GM21526 (cell line): ENCODE data around the gene ADGRD1.

Experiments used
- ATAC-seq: cut with Tn5 transposase; IDR thresholded peaks from one replicate; pipeline ENCODE4 v1.9.1; 2021; ENCODE audit warnings: moderate library complexity; ENCODE audit not compliant: unreplicated experiment, low FRiP score

The ADGRD1 gene

DNA sequence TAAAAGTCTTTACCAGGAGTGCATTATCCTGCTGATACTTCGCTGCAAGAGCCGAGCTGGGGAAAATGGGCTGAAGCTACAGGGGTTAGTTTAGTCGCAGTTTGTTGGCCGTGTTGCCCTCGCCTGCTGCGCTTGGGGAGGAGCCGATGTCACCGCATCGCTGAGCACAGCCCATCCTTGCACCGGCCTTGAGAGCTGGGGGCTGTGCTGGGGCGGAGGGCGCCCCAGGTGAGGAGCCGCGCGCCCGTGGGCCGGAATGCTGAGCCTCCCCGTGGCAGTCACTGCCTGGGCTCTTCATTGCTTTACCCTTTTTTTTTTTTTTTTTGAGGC lies 50.0 kb downstream of the ADGRD1 start:
- ATAC-seq = no peak

- ATAC-seq = no peak
These were observed 50.5 kb downstream of the ADGRD1 start for GRCh38 chr12:131004166-131004565.

DNA sequence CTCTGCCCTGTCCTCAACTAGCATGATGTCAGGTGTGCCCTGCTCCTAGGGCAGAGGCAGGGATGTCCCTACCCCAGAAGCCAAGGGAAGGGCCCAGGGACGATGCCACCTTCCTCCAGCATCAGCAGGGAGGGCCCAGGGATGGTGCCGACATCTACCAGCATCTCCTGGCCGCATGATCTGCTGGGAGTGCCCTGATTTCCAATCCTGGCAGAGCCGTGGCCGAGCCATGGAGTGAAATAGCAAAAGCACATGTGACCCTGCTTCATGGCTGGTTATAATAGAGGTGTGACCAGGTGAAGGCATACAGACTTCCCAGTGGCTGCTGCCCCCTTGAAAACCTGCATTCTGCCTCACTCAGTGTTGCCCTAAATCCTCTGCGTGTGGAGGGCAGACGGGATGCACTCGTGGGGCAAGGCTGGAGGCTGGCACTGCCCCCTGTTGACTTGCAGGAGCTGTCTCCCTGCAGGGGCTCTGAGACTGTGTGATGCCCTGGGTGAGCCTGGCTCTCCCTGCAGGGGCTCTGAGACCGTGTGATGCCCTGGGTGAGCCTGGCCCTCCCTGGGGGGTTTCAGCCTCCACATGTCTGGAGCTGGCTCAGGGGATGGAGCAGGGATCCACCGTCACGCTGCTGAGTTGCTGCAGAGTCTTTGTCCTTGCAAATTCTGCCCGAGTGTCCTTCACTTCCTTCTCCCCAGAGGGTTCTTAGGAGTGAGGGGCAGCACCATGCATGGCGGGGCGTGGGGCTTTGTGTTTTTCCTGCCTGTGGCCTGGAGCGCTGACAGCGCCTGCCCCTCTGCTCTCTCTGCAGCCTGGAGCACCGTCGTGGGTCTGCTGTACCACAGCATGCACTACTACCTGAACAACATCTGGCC lies 51.7 kb downstream of the ADGRD1 start:
- no peak for ATAC-seq

DNA sequence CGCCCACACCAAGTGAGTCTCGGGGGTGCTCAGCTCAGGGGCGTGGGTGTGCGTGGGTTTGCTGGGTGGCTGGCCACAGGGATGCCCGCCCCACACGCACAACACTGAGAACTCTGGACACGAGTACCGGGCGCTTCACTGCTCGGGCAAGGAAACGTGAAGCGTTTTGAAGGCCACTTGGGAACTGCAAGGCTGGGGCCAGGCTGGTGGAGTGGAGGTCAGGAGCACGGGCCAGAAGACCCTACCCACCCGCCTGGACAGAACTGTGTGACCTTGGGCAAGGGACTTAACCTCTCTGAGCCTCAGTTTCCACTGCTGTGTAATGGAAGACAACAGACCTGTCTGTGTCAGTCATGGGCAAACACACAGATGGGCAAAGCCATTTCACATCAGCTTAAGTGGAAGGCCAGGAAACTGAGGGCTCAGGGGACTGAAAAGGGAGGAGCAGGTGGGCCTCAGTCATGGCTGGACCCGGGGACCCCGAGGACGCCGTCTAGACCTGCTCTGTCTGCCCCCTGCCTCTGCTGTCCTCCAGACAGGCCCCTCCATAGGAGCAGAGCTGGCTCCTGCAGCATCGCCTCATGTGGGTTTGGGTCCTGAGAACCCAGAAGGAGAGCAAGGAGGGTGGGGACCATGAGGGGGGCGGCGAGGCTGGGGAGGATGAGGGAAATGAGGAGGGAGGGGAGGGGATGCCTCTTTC lies 52.5 kb downstream of the ADGRD1 start:
- no peak for ATAC-seq

DNA sequence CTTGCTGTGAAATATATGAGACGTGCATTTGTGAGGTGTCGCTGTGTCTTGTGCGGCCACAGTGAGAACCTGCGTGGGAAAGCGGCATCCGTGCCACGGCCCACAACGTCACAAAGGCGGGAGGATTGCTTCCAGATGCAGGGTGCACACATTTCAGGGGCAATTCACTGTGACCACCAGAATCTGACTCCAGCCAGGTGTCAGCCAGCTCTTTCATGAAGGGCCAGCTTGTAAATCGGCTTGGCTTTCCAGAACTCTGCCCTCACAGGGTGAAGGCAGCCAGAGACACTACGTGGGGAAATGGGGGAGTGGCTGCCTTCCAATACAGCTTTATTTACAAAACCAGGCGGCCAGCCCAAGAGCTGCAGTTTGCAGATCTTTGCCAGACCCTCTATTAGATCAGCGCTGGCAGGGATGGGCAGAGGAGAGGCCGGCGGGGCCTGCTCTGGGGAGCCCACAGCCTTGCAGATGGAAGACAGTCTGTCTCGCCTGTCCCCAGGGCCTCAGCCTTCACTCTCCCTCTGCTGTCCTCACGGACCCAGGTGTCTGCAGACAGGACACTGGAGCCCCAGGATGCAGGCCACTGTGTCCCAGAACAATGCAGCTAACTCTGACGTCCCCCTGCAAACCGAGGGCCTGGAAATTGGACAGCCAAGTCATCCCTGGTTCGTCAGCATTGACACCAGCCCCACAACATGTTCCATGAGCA lies 53.5 kb downstream of the ADGRD1 start:
- no peak for ATAC-seq

GRCh38 chr12:131007740-131008117 lies 54.0 kb downstream of the ADGRD1 start:
- no peak for ATAC-seq

DNA sequence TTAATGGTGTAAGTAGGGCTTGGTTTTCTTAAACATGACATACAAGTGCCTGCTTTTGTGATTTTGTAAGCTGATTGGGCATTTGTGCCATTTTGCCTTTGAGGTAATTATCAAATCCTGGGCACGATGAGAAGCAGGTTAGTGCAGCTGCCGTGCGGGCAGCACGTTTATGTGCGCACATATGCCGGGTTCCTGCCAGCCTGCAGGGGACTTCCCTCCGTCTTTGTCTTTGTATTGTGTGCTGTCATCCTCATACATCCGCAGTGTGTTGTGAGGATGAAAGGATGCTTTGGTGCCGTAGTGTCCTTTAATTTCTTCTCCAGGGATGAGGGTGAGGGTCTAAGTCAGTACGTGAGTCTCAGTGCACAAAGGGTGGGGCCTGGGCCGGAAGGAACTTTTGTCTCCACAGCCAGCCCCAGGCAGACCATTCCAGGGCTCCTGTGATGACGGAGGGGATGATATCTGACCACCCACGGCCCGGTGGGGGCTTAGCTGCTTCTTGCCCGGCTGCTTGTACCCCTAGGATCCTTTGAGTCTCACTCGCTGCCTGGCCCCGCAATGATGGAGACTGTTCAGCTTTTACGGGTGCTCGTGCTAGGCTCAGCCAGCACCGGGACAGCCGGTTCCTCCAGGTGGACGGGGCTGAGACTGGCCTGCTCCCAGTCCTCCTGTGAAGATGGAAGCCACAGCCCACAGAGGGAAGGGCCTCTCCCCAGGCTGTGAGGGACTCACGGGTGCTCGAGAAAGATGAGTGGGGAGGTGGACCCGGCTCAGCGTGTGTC lies 54.6 kb downstream of the ADGRD1 start:
- ATAC-seq = no peak

DNA sequence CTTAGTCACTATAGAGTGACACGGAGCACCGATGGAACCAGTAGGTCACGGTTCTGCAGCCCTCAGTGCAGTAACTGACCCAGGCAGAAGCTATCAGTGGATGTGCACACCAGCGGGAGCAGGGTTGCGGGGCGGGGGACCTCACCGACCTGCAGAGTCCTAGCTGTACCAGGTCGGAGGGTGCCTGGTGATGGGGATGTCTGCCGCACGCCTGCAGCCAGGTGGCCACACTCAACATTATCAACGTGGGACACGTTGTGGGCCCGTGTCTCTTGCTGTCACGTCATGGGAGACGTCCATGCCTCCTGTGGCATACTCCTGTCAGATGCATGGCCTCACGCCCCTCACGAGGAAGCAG lies 55.2 kb downstream of the ADGRD1 start:
- no peak for ATAC-seq

- ATAC-seq = no peak
These were observed 56.1 kb downstream of the ADGRD1 start for GRCh38 chr12:131009595-131010395.

- no peak for ATAC-seq
These were observed 56.9 kb downstream of the ADGRD1 start for GRCh38 chr12:131010396-131011131.

- no peak for ATAC-seq
These were observed 57.7 kb downstream of the ADGRD1 start for GRCh38 chr12:131011165-131012079.

GRCh38 chr12:131012279-131013069 lies 58.8 kb downstream of the ADGRD1 start:
- no peak for ATAC-seq

DNA sequence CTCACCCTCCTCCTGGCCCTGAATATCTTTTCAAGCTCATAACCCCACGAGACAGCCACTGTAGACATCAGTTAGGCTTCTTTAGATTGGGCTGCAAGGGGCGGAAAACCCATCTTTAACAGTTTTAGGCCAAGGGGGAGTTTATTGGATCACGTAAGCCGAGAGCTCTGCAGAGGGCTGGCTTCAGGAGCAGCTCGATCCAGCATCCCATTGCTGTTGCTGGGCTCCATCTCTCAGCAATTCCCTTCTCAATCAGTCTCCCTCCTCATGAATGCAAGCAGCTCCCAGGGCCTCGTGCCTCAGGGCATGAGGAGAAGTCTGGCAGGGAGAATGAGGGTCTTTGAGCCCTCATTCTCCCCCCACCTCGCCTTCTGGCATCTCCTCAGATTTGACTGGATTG lies 59.4 kb downstream of the ADGRD1 start:
- no peak for ATAC-seq

GRCh38 chr12:131014343-131014742 lies 60.6 kb downstream of the ADGRD1 start:
- ATAC-seq = no peak

DNA sequence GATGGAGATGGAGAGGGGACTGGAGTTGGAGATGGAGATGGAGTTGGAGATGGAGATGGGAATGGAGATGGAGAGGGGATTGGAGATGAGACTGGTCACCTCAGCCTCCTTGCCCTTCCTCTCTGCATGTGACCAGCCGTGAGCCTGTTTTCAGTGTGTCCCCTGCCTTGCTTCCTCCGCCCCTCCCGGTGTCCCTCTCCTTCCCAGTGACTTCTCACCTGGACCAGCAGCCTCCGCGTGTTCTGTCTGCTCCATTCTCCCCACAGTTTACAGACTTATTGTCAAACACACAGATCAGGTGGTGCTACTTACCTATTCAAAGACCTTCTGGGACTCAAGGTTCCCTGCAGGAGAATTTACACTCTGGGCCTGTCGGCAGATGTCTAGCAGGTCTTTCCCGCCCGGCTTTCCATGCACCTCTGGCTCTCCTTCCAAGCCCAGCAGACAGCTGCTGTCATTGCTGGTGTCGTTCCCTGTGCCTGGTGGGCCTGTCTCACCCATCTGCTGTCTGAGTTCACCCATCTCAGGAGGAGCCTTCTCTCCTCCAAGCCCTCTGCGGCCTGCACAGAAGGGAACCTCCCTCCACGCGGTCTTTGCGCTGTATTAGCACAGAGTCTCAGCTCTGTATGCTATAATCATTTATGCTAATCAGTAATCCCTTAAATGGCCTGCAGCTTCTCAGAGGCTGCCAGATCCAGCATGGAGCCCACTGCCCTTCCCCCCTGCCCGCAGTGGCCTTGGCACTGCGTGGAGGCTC lies 62.1 kb downstream of the ADGRD1 start:
- ATAC-seq = no peak

DNA sequence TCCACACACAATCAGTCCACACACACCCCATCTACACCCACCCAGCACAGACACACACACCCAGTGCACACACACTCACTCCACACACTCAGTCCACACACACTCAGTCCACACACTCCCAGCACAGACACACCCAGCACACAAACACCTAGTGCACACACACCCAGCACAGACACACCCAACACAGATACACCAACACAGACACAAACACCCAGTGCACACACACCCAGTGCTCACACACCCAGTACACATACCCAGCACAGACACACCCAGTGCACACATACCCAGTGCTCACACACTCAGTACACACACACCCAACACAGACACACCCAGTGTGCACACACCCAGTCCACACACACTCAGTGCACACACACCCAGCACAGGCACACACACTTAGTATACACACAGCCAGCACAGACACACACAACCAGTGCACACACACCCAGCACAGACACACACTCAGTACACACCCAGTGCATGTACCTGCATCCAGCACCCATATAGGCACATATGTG lies 63.8 kb downstream of the ADGRD1 start:
- no peak for ATAC-seq
